CD14-positive monocyte (primary cell): ENCODE data around the gene BACE2. TPM values are rescaled to one million over a fixed set of nuclear protein-coding genes. Genes with fewer than 3 reads are reported as not detected.

Source experiments
- DNase-seq, 3 donors: peaks; one replicate each; pipeline ENCODE4 v3.0.0-alpha.2; 2011 to 2022
- H2AFZ ChIP-seq: 2 replicates; pipeline ENCODE4 v1.6.0; 2012; ENCODE audit warnings: mild to moderate bottlenecking, low read depth, low read length, inconsistent platforms; ENCODE audit not compliant: insufficient read depth, poor library complexity, severe bottlenecking
- H3K27ac ChIP-seq, 2 donors: 1 replicate in 1 of 2; 2 replicates in 1 of 2; pipeline ENCODE4 v1.5.1; 2012 to 2013; ENCODE audit warnings: low read length in 2 of 2, control low read depth in 1 of 2, inconsistent platforms in 1 of 2, low read depth in 1 of 2, mild to moderate bottlenecking in 1 of 2
- H3K27me3 ChIP-seq, 2 donors: one replicate each; pipeline versions ENCODE4 v1.6.0 to v1.6.1; 2011 to 2013; ENCODE audit warnings: low read length in 2 of 2; ENCODE audit not compliant: control insufficient read depth in 2 of 2, insufficient read depth in 2 of 2
- H3K36me3 ChIP-seq, 2 donors: replicated peaks in 1 of 2; 1 replicate in 1 of 2; 2 replicates in 1 of 2; pipeline versions ENCODE4 v1.5.1 to v1.6.1; 2012 to 2013; ENCODE audit warnings: low read length in 2 of 2, control low read depth in 1 of 2, inconsistent platforms in 1 of 2, mild to moderate bottlenecking in 1 of 2; ENCODE audit not compliant: insufficient read depth in 2 of 2, control insufficient read depth in 1 of 2
- H3K4me1 ChIP-seq, 2 donors: 1 replicate in 1 of 2; 2 replicates in 1 of 2; pipeline versions ENCODE4 v1.5.1 to v1.6.1; 2012 to 2013; ENCODE audit warnings: low read length in 2 of 2, control low read depth in 1 of 2, inconsistent platforms in 1 of 2, mild to moderate bottlenecking in 1 of 2, moderate library complexity in 1 of 2; ENCODE audit not compliant: insufficient read depth in 2 of 2, control insufficient read depth in 1 of 2
- H3K4me2 ChIP-seq: replicated peaks from 2 replicates; pipeline ENCODE3; 2012; ENCODE audit warnings: low read length, moderate library complexity, mild to moderate bottlenecking; ENCODE audit not compliant: poor library complexity, severe bottlenecking; ENCODE audit errors: extremely low read depth
- H3K4me3 ChIP-seq, 3 experiments: fragments of 200-600 bp in 1 of 3; sonication (generic) in 1 of 3; replicated peaks in 1 of 3; 1 replicate in 2 of 3; 2 replicates in 1 of 3; pipeline ENCODE4 v1.5.1; 2011 to 2013; ENCODE audit warnings: low read length in 3 of 3, mild to moderate bottlenecking in 3 of 3, control low read depth in 2 of 3, low read depth in 2 of 3, inconsistent platforms in 1 of 3, moderate library complexity in 1 of 3
- H3K79me2 ChIP-seq: 2 replicates; pipeline ENCODE4 v1.6.0; 2012; ENCODE audit warnings: mild to moderate bottlenecking, control low read depth, inconsistent platforms, low read length, moderate library complexity; ENCODE audit not compliant: insufficient read depth
- H3K9ac ChIP-seq: 2 replicates; pipeline ENCODE4 v1.6.0; 2017; ENCODE audit warnings: low read length, mild to moderate bottlenecking; ENCODE audit not compliant: insufficient read depth, poor library complexity, severe bottlenecking
- H3K9me3 ChIP-seq, 2 donors: replicated peaks in 1 of 2; 1 replicate in 1 of 2; 2 replicates in 1 of 2; pipeline versions ENCODE4 v1.5.1 to v1.6.1; 2012 to 2013; ENCODE audit warnings: low read length in 2 of 2, control low read depth in 1 of 2; ENCODE audit not compliant: control insufficient read depth in 1 of 2, insufficient read depth in 1 of 2
- H4K20me1 ChIP-seq: 2 replicates; pipeline ENCODE4 v1.6.0; 2012; ENCODE audit warnings: mild to moderate bottlenecking, low read length, control low read depth, moderate library complexity; ENCODE audit not compliant: insufficient read depth
- H3K27ac Mint-ChIP-seq, 7 donors: one replicate each; pipeline ENCODE4 v1.8.0; 2020; ENCODE audit warnings: mild to moderate bottlenecking in 7 of 7, mixed read lengths in 7 of 7, moderate library complexity in 6 of 7, inconsistent platforms in 2 of 7
- H3K27me3 Mint-ChIP-seq, 3 donors: one replicate each; pipeline ENCODE4 v1.8.0; 2021 to 2022; ENCODE audit warnings: low read depth in 3 of 3, mild to moderate bottlenecking in 3 of 3, mixed read lengths in 3 of 3, moderate library complexity in 3 of 3, inconsistent platforms in 1 of 3
- H3K36me3 Mint-ChIP-seq, 2 donors: one replicate each; pipeline ENCODE4 v1.8.0; 2020; ENCODE audit warnings: mixed read lengths in 2 of 2, inconsistent platforms in 1 of 2, mild to moderate bottlenecking in 1 of 2
- H3K4me1 Mint-ChIP-seq: one replicate; pipeline ENCODE4 v1.8.0; 2020; ENCODE audit warnings: mild to moderate bottlenecking, mixed read lengths
- H3K4me3 Mint-ChIP-seq, 2 donors: one replicate each; pipeline ENCODE4 v1.8.0; 2020; ENCODE audit warnings: mild to moderate bottlenecking in 2 of 2, mixed read lengths in 2 of 2, moderate library complexity in 1 of 2
- H3K9me3 Mint-ChIP-seq, 7 donors: one replicate each; pipeline ENCODE4 v1.8.0; 2020 to 2022; ENCODE audit warnings: mixed read lengths in 7 of 7, mild to moderate bottlenecking in 6 of 7, moderate library complexity in 6 of 7, inconsistent platforms in 2 of 7
- WGBS: methylation state at CpG from one replicate; pipeline ENCODE4 v1.1.5; 2013; ENCODE audit warnings: missing lambda C conversion rate; ENCODE audit not compliant: insufficient coverage; 5-methylcytosine and 5-hydroxymethylcytosine counted together
- intact Hi-C, 2 donors: fragments of 100-400 bp; cut with micrococcal nuclease; formaldehyde crosslinking; loops; one replicate each; pipeline versions ENCODE4 v1.15.0 to v1.15.1; 2023
- polyA plus RNA-seq, 3 donors: library from polyadenylated mRNA; depleted of rRNA in 1 of 3; unstranded in 2 of 3; stranded (reverse) in 1 of 3; fragments of 300-500 nt in 2 of 3; fragments of >200 nt in 1 of 3; fragmentation: Illumina TruSeq in 2 of 3; gene quantifications; 1 replicate in 2 of 3; 2 replicates in 1 of 3; pipeline ENCODE4 v1.2.3, GENCODE V29; 2012 to 2021
- TF ChIP-seq, protein P1 (sequence below): fragments of 200-600 bp; IDR thresholded peaks from one replicate; pipeline ENCODE4 v1.8.0; 2022; ENCODE audit warnings: antibody characterized with exemption, mild to moderate bottlenecking

BACE2 gene
- polyA plus RNA-seq, 3 donors, result 0.05 to 0.26 TPM; not detected in 1

DNA sequence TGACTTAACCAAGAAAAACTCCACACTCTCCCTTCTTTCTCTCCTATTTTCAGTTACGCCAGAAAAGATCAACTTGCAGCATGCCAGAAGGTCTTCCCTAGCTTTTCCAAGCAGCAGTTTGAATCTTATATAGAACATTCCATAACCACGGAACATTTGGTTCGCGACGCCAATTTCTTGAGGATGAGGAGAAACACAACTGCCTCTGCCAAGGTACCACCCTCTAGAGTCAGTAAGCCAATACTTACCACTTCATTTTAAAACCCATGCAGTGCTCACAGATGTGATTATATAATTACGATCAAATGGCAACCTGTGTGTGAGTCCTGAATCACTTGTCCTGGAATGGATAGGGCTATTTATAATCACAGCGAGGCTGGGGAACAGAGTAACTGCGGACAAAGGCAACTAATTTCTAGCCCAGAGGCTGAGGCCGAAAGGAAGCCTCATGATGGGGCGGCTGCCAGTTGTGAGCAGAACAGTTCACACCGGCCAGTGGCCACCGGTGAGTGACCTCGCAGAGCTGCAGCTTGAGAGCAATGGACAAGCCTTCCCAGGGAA is 43.2 kb upstream of the BACE2 start:
- H3K4me3 ChIP-seq, result no peak overlapping the region
- intact Hi-C loops, result no loop called here
- no peaks in the 10 kb centered on the region for H4K20me1 ChIP-seq
- no peak overlapping the region for H3K27ac ChIP-seq
- H3K27me3 ChIP-seq, result no peaks in the 10 kb centered on the region
- Mint-ChIP-seq H3K4me1 (no peaks in the 10 kb centered on the region), H3K27ac (no peak overlapping the region), H3K4me3 (no peak overlapping the region), H3K36me3 (no peaks in the 10 kb centered on the region), H3K27me3 (peaks cover 0 to 9% (median 4%) of the 10 kb centered on the region in 3 donors), H3K9me3 (peaks cover 0 to 7% (median 0%) of the 10 kb centered on the region in 7 donors)
- no peaks in the 10 kb centered on the region for H3K9me3 ChIP-seq
- no peak for DNase-seq
- no peaks in the 10 kb centered on the region for H3K79me2 ChIP-seq
- TF ChIP-seq, protein P1, sequence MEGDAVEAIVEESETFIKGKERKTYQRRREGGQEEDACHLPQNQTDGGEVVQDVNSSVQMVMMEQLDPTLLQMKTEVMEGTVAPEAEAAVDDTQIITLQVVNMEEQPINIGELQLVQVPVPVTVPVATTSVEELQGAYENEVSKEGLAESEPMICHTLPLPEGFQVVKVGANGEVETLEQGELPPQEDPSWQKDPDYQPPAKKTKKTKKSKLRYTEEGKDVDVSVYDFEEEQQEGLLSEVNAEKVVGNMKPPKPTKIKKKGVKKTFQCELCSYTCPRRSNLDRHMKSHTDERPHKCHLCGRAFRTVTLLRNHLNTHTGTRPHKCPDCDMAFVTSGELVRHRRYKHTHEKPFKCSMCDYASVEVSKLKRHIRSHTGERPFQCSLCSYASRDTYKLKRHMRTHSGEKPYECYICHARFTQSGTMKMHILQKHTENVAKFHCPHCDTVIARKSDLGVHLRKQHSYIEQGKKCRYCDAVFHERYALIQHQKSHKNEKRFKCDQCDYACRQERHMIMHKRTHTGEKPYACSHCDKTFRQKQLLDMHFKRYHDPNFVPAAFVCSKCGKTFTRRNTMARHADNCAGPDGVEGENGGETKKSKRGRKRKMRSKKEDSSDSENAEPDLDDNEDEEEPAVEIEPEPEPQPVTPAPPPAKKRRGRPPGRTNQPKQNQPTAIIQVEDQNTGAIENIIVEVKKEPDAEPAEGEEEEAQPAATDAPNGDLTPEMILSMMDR, result no peak
- no peaks in the 10 kb centered on the region for H3K4me1 ChIP-seq
- H2AFZ ChIP-seq, result no peak overlapping the region
- H3K9ac ChIP-seq, result no peak overlapping the region
- WGBS, result 97% methylated on average over 13 of the region's 13 CpGs
- H3K36me3 ChIP-seq, result no peaks in the 10 kb centered on the region
- no peak overlapping the region for H3K4me2 ChIP-seq

DNA sequence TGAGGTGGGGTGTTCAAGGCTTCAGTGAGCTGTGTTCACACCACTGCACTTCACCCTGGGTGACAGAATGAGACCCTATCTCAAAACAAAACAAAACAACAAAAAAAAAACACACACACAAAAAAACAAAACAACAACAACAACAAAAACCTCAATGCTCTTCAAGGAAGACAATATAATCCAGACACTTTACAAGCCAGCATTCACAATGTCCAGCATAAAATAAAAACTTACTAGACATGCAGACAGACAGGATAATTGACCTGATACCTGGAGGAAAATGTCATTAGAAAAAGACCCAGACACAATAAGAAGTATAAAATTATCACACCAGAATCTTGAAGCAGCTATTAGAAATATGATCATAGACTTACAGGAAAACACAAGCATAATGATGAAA is 39.0 kb upstream of the BACE2 start:
- Mint-ChIP-seq H3K4me3 (no peak overlapping the region), H3K4me1 (no peaks in the 10 kb centered on the region)

More for the DNA sequence above, 39.0 kb upstream of the BACE2 start:
- H3K9me3 ChIP-seq, result no peaks in the 10 kb centered on the region
- no peak overlapping the region for H3K4me3 ChIP-seq
- intact Hi-C loops, result no loop called here
- H3K4me2 ChIP-seq, result no peak overlapping the region
- no peaks in the 10 kb centered on the region for H4K20me1 ChIP-seq
- no peak overlapping the region for H2AFZ ChIP-seq
- H3K27me3 ChIP-seq, result no peaks in the 10 kb centered on the region
- peaks cover 0 to 7% (median 0%) of the 10 kb centered on the region in 7 donors for H3K9me3 Mint-ChIP-seq
- TF ChIP-seq, protein P1, result no peak
- H3K79me2 ChIP-seq, result no peaks in the 10 kb centered on the region
- H3K27ac Mint-ChIP-seq, result no peak overlapping the region
- no peak overlapping the region for H3K27ac ChIP-seq
- no peak overlapping the region for H3K9ac ChIP-seq
- no peaks in the 10 kb centered on the region for H3K36me3 Mint-ChIP-seq
- DNase-seq, result no peak
- no peaks in the 10 kb centered on the region for H3K36me3 ChIP-seq
- H3K4me1 ChIP-seq, result no peaks in the 10 kb centered on the region
- peaks cover 2 to 5% (median 3%) of the 10 kb centered on the region in 3 donors for H3K27me3 Mint-ChIP-seq
